Smooth muscle cell (in vitro differentiated cells): Measurements from ENCODE around the gene KCTD12. TPM values are rescaled to one million over a fixed set of nuclear protein-coding genes. Genes with fewer than 3 reads are reported as not detected.
A peak's percentile ranks its signal among the peaks of the same experiment; 100 is the strongest.

Experiments
- DNase-seq: peaks from one replicate; lab custom pipeline; 2025; ENCODE audit not compliant: unreplicated experiment; lab: John Stamatoyannopoulos, UW
- H2AFZ ChIP-seq: fragments of 200-600 bp; sonication (generic); 2 replicates; pipeline ENCODE4 v1.6.0; 2016; ENCODE audit warnings: antibody characterized with exemption, low read depth, mild to moderate bottlenecking
- H3F3A ChIP-seq: fragments of 200-600 bp; sonication (generic); 2 replicates; pipeline ENCODE4 v1.6.0; 2017; ENCODE audit warnings: antibody characterized with exemption, low read depth
- H3K27ac ChIP-seq: fragments of 200-600 bp; sonication (generic); 2 replicates; pipeline ENCODE4 v1.5.1; 2016; ENCODE audit warnings: low read depth, mild to moderate bottlenecking
- H3K27me3 ChIP-seq: fragments of 200-600 bp; sonication (generic); 2 replicates; pipeline ENCODE4 v1.6.1; 2016; ENCODE audit warnings: low read depth, mild to moderate bottlenecking
- H3K36me3 ChIP-seq: fragments of 200-600 bp; sonication (generic); 2 replicates; pipeline ENCODE4 v1.5.1; 2016; ENCODE audit warnings: low read depth
- H3K4me1 ChIP-seq: fragments of 200-600 bp; sonication (generic); 2 replicates; pipeline ENCODE4 v1.5.1; 2016; ENCODE audit warnings: low read depth
- H3K4me2 ChIP-seq: fragments of 200-600 bp; sonication (generic); 2 replicates; pipeline ENCODE4 v1.6.0; 2016; ENCODE audit warnings: mild to moderate bottlenecking
- H3K4me3 ChIP-seq: fragments of 200-600 bp; sonication (generic); 2 replicates; pipeline ENCODE4 v1.5.1; 2016; ENCODE audit warnings: mild to moderate bottlenecking
- H3K79me2 ChIP-seq: fragments of 200-600 bp; sonication (generic); 2 replicates; pipeline ENCODE4 v1.6.0; 2016; ENCODE audit warnings: low read depth, mild to moderate bottlenecking
- H3K9ac ChIP-seq: fragments of 200-600 bp; sonication (generic); 2 replicates; pipeline ENCODE4 v1.6.0; 2016; ENCODE audit warnings: low read depth
- H3K9me3 ChIP-seq: fragments of 200-600 bp; sonication (generic); replicated peaks from 2 replicates; pipeline ENCODE4 v1.5.1; 2016; ENCODE audit warnings: low read depth
- H4K20me1 ChIP-seq: fragments of 200-600 bp; sonication (generic); 2 replicates; pipeline ENCODE4 v1.6.0; 2016; ENCODE audit warnings: low read depth
- CTCF ChIP-seq: fragments of 200-600 bp; sonication (generic); IDR thresholded peaks from 2 replicates; pipeline ENCODE4 v1.5.1; 2017; ENCODE audit warnings: borderline replicate concordance, mild to moderate bottlenecking, antibody characterized with exemption; ENCODE audit not compliant: insufficient read depth, poor library complexity, severe bottlenecking
- WGBS: methylation state at CpG from one replicate; pipeline ENCODE4 v1.1.7; 2016; ENCODE audit warnings: low lambda C conversion rate; 5-methylcytosine and 5-hydroxymethylcytosine counted together
- polyA plus RNA-seq: library from polyadenylated mRNA; unstranded; fragments of >200 nt; fragmentation: Nextera tagmentation; extraction: Ambion mirVana; gene quantifications from 2 replicates; pipeline ENCODE4 v1.2.1, GENCODE V29; 2016
- total RNA-seq: library from RNA; depleted of rRNA; stranded (reverse); fragments of >200 nt; gene quantifications from 2 replicates; pipeline ENCODE4 v1.2.3, GENCODE V29; 2014

The KCTD12 gene
- total and polyA plus RNA-seq, 2 experiments from 2014 or later: 48.5 to 311 TPM

GRCh38 chr13:76879883-76880270 is 6.3 kb downstream of the KCTD12 start:
- peaks cover 21% of the 10 kb centered on the region for H3F3A ChIP-seq
- no peaks in the 10 kb centered on the region for H3K27me3 ChIP-seq
- H4K20me1 ChIP-seq: peaks cover 37% of the 10 kb centered on the region
- H3K4me1 ChIP-seq: peaks cover 5% of the 10 kb centered on the region
- H3K27ac ChIP-seq: peak overlapping the region; percentile 78
- no peak overlapping the region for H3K9ac ChIP-seq
- peak overlapping the region; percentile 87 for H3K4me2 ChIP-seq
- no peaks in the 10 kb centered on the region for H3K9me3 ChIP-seq
- no peak for DNase-seq
- H3K79me2 ChIP-seq: peaks cover 37% of the 10 kb centered on the region
- no peaks in the 10 kb centered on the region for H3K36me3 ChIP-seq
- 61% methylated on average over 3 of the region's 3 CpGs for WGBS
- no peak overlapping the region for H3K4me3 ChIP-seq
- no peak overlapping the region for H2AFZ ChIP-seq
- no peak for TF ChIP-seq CTCF

- Histone ChIP-seq H3K9me3 (no peaks in the 10 kb centered on the region), H3K79me2 (peaks cover 32% of the 10 kb centered on the region), H3K4me3 (no peak overlapping the region), H3K4me1 (peaks cover 5% of the 10 kb centered on the region), H3K27ac (peak overlapping the region; percentile 78), H4K20me1 (peaks cover 32% of the 10 kb centered on the region), H3K4me2 (peak overlapping the region; percentile 87), H3K9ac (no peak overlapping the region), H3K27me3 (no peaks in the 10 kb centered on the region), H2AFZ (no peak overlapping the region), H3F3A (peaks cover 21% of the 10 kb centered on the region), H3K36me3 (no peaks in the 10 kb centered on the region)
- no peak for TF ChIP-seq CTCF
- peak; percentile 2 for DNase-seq
- 43% methylated on average over 8 of the region's 8 CpGs for WGBS
Measured at GRCh38 chr13:76879203-76879882, 6.9 kb downstream of the KCTD12 start.

GRCh38 chr13:76878043-76878442 is 8.2 kb downstream of the KCTD12 start:
- no peak overlapping the region for H3K4me3 ChIP-seq
- WGBS: 91% methylated on average over 3 of the region's 3 CpGs
- peaks cover 18% of the 10 kb centered on the region for H3K79me2 ChIP-seq
- no peaks in the 10 kb centered on the region for H3K27me3 ChIP-seq
- no peaks in the 10 kb centered on the region for H3K36me3 ChIP-seq
- no peak overlapping the region for H3K9ac ChIP-seq
- no peak for TF ChIP-seq CTCF
- no peaks in the 10 kb centered on the region for H3K9me3 ChIP-seq
- H2AFZ ChIP-seq: no peak overlapping the region
- H3F3A ChIP-seq: peaks cover 12% of the 10 kb centered on the region
- H3K4me1 ChIP-seq: peaks cover 5% of the 10 kb centered on the region
- DNase-seq: no peak
- peaks cover 19% of the 10 kb centered on the region for H4K20me1 ChIP-seq
- no peak overlapping the region for H3K4me2 ChIP-seq
- H3K27ac ChIP-seq: peak overlapping the region; percentile 78

- H3K27me3 ChIP-seq: no peaks in the 10 kb centered on the region
- no peaks in the 10 kb centered on the region for H3K36me3 ChIP-seq
- peaks cover 3% of the 10 kb centered on the region for H3F3A ChIP-seq
- H2AFZ ChIP-seq: no peak overlapping the region
- no peak for TF ChIP-seq CTCF
- H3K27ac ChIP-seq: no peak overlapping the region
- no peaks in the 10 kb centered on the region for H4K20me1 ChIP-seq
- H3K9ac ChIP-seq: no peak overlapping the region
- 91% methylated on average over 3 of the region's 3 CpGs for WGBS
- no peaks in the 10 kb centered on the region for H3K79me2 ChIP-seq
- H3K9me3 ChIP-seq: no peaks in the 10 kb centered on the region
- H3K4me2 ChIP-seq: no peak overlapping the region
- no peak overlapping the region for H3K4me3 ChIP-seq
- no peak for DNase-seq
- peaks cover under 1% of the 10 kb centered on the region for H3K4me1 ChIP-seq
Measured at GRCh38 chr13:76875271-76875815, 10.9 kb downstream of the KCTD12 start.
